ENCODE measurements around the gene HNF1B. TPM values are rescaled to one million over a fixed set of nuclear protein-coding genes. Genes with fewer than 3 reads are reported as not detected.

HNF1B gene
- total RNA-seq, 4 donors from 2014 or later: 0.29 to 1.5 TPM; not detected in 2

DNA sequence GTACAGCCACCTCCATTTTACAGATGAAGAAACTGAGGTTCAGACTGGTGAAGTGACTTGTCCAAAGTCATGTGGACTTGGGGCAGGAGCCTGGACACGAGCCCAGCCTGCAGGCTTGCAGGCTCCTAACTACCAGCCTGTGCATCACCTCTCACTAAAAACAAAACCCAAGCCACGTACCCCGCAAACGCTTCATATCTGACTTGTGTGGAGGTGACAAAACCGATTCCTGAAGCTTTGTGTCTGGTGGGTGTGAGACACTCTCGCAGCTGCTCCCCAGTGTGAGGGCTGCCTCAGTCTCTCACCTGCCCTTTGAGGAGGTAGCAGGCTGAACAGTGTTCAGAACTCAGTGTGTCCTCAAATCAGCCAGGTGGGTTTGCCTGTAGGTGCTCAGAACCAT, 8.4 kb downstream of the HNF1B start:
- H3K36me3 ChIP-seq: no peaks in the 10 kb centered on the region
- intact Hi-C loops (cut with DNase I; ENCODE audit: low total_unique reads): no loop called here
- no peak overlapping the region for H3K4me3 ChIP-seq
- no peak for DNase-seq
- H3K27me3 ChIP-seq: peaks cover 0 to 40% of the 10 kb centered on the region in 2 donors
- H3K9me3 ChIP-seq: no peaks in the 10 kb centered on the region
- TF ChIP-seq POLR2A (IDR thresholded peaks at IDR 0.05): no peak
- TF ChIP-seq, protein P1, sequence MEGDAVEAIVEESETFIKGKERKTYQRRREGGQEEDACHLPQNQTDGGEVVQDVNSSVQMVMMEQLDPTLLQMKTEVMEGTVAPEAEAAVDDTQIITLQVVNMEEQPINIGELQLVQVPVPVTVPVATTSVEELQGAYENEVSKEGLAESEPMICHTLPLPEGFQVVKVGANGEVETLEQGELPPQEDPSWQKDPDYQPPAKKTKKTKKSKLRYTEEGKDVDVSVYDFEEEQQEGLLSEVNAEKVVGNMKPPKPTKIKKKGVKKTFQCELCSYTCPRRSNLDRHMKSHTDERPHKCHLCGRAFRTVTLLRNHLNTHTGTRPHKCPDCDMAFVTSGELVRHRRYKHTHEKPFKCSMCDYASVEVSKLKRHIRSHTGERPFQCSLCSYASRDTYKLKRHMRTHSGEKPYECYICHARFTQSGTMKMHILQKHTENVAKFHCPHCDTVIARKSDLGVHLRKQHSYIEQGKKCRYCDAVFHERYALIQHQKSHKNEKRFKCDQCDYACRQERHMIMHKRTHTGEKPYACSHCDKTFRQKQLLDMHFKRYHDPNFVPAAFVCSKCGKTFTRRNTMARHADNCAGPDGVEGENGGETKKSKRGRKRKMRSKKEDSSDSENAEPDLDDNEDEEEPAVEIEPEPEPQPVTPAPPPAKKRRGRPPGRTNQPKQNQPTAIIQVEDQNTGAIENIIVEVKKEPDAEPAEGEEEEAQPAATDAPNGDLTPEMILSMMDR (IDR thresholded peaks at IDR 0.05): no peak
- no peak overlapping the region for H3K27ac ChIP-seq
- H3K4me1 ChIP-seq: no peaks in the 10 kb centered on the region

DNA sequence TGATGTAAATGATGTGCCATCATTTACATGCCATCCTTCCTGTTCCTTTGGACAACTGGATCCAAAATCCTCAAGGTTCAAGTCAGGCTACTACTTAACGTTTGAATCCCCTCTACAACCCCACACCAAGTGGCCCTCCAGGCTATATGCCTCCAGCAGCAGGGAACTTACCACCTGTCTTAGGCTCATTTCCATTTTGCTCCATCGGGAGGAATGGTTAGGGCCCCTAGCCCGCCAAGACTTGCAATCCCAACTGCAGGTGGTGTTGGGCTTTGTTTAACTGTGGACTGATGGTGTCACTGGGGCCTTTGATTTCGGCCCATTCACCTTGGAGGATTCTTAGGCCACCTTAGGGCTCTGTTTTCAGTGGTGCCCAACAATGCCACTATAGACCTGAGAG, 9.7 kb downstream of the HNF1B start:
- peaks cover 0 to 27% of the 10 kb centered on the region in 2 donors for H3K27me3 ChIP-seq
- intact Hi-C loops (cut with DNase I; ENCODE audit: low total_unique reads): no loop called here
- TF ChIP-seq POLR2A (IDR thresholded peaks at IDR 0.05): no peak
- TF ChIP-seq, protein P1 (IDR thresholded peaks at IDR 0.05): no peak

DNA sequence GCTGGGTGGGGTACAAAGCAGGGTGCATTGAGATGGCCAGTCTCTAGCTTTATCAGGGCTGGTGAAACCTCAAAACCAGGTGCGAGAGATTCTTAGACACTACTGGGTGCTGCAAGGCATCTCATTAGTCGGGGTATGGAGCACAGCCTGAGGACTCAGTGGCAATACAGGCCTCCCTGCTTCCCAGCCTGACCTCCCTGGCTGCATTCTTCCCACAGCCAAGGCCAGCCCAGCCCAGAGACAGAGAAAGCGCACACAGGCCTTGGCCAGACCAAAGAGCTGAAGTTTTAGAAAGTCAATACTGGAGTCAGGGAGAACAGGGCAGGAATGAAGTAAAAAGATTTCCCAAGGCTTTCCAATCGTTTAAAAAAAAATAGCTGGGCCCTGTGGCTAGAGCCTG, 12.5 kb downstream of the HNF1B start:
- Histone ChIP-seq H3K9me3 (no peaks in the 10 kb centered on the region), H3K27me3 (peaks cover 0 to 4% of the 10 kb centered on the region in 2 donors), H3K4me3 (no peak overlapping the region), H3K36me3 (no peaks in the 10 kb centered on the region), H3K4me1 (no peaks in the 10 kb centered on the region), H3K27ac (no peak overlapping the region)
- no peak for TF ChIP-seq POLR2A (IDR thresholded peaks at IDR 0.05)
- TF ChIP-seq, protein P1 (IDR thresholded peaks at IDR 0.05): no peak
- intact Hi-C loops (cut with DNase I; ENCODE audit: low total_unique reads): no loop called here
- DNase-seq: no peak

More for the DNA sequence above, 9.7 kb downstream of the HNF1B start:
- no peaks in the 10 kb centered on the region for H3K4me1 ChIP-seq
- no peak overlapping the region for H3K4me3 ChIP-seq
- H3K27ac ChIP-seq: no peak overlapping the region
- no peak for DNase-seq
- H3K36me3 ChIP-seq: no peaks in the 10 kb centered on the region
- no peaks in the 10 kb centered on the region for H3K9me3 ChIP-seq

GRCh38 chr17:37731056-37731455, 13.8 kb downstream of the HNF1B start:
- no peaks in the 10 kb centered on the region for H3K27me3 ChIP-seq
- DNase-seq: no peak
- H3K27ac ChIP-seq: no peak overlapping the region
- H3K4me3 ChIP-seq: no peak overlapping the region
- no peaks in the 10 kb centered on the region for H3K36me3 ChIP-seq
- TF ChIP-seq POLR2A (IDR thresholded peaks at IDR 0.05): no peak
- TF ChIP-seq, protein P1 (IDR thresholded peaks at IDR 0.05): no peak
- H3K4me1 ChIP-seq: no peaks in the 10 kb centered on the region
- intact Hi-C loops (cut with DNase I; ENCODE audit: low total_unique reads): no loop called here
- H3K9me3 ChIP-seq: no peaks in the 10 kb centered on the region

- TF ChIP-seq POLR2A (IDR thresholded peaks at IDR 0.05): no peak
- TF ChIP-seq, protein P1 (IDR thresholded peaks at IDR 0.05): no peak
- Histone ChIP-seq H3K4me1 (no peaks in the 10 kb centered on the region), H3K36me3 (no peaks in the 10 kb centered on the region), H3K9me3 (no peaks in the 10 kb centered on the region), H3K4me3 (no peak overlapping the region), H3K27ac (no peak overlapping the region), H3K27me3 (no peaks in the 10 kb centered on the region)
- DNase-seq: no peak
- intact Hi-C loops (cut with DNase I; ENCODE audit: low total_unique reads): no loop called here
These were observed 15.0 kb downstream of the HNF1B start for GRCh38 chr17:37729905-37730304.

Measured in uterus (tissue), 4 donors.